MM.1S (cell line): ENCODE measurements around the gene ZNF691.

Source experiments
- DNase-seq: peaks from one replicate; pipeline ENCODE4 v3.0.0-alpha.2; 2015
- H2AFZ ChIP-seq: fragments of 300-600 bp; sonication (generic); 2 replicates; pipeline ENCODE4 v1.6.0; 2016; ENCODE audit warnings: antibody characterized with exemption, low read length
- H3F3A ChIP-seq: fragments of 300-600 bp; sonication (generic); 2 replicates; pipeline ENCODE4 v1.6.1; 2016; ENCODE audit warnings: mild to moderate bottlenecking, antibody characterized with exemption, low read length, moderate library complexity, mixed read lengths; ENCODE audit not compliant: insufficient read depth
- H3K27ac ChIP-seq: fragments of 300-600 bp; sonication (generic); 2 replicates; pipeline ENCODE4 v1.5.1; 2016; ENCODE audit warnings: mild to moderate bottlenecking, low read length
- H3K27me3 ChIP-seq: fragments of 300-600 bp; sonication (generic); replicated peaks from 2 replicates; pipeline ENCODE4 v1.6.0; 2016; ENCODE audit warnings: low read length; ENCODE audit not compliant: insufficient read depth
- H3K36me3 ChIP-seq: fragments of 300-600 bp; sonication (generic); replicated peaks from 2 replicates; pipeline ENCODE4 v1.6.1; 2016; ENCODE audit warnings: mild to moderate bottlenecking, low read length, mixed read lengths; ENCODE audit not compliant: insufficient read depth
- H3K4me1 ChIP-seq: fragments of 300-600 bp; sonication (generic); 2 replicates; pipeline ENCODE4 v1.6.1; 2016; ENCODE audit warnings: low read length, mixed read lengths
- H3K4me2 ChIP-seq: fragments of 300-600 bp; sonication (generic); 2 replicates; pipeline ENCODE4 v1.6.0; 2016; ENCODE audit warnings: low read depth, low read length
- H3K4me3 ChIP-seq: fragments of 300-600 bp; sonication (generic); 2 replicates; pipeline ENCODE4 v1.5.1; 2016; ENCODE audit warnings: low read length, mixed read lengths
- H3K79me2 ChIP-seq: fragments of 300-600 bp; sonication (generic); 2 replicates; pipeline ENCODE4 v1.6.1; 2016; ENCODE audit warnings: mixed run types, low read length, mixed read lengths
- H3K9ac ChIP-seq: fragments of 300-600 bp; sonication (generic); 2 replicates; pipeline ENCODE4 v1.6.1; 2016; ENCODE audit warnings: low read length, mixed read lengths
- H3K9me2 ChIP-seq: fragments of 300-600 bp; sonication (generic); replicated peaks from 2 replicates; pipeline ENCODE4 v1.6.1; 2016; ENCODE audit warnings: mild to moderate bottlenecking, low read length, mixed read lengths; ENCODE audit not compliant: insufficient read depth
- H3K9me3 ChIP-seq: fragments of 300-600 bp; sonication (generic); replicated peaks from 2 replicates; pipeline ENCODE4 v1.6.1; 2016; ENCODE audit warnings: mild to moderate bottlenecking, low read length, mixed read lengths; ENCODE audit not compliant: insufficient read depth
- H4K20me1 ChIP-seq: fragments of 300-600 bp; sonication (generic); 2 replicates; pipeline ENCODE4 v1.6.1; 2016; ENCODE audit warnings: mild to moderate bottlenecking, low read length, moderate library complexity, mixed read lengths; ENCODE audit not compliant: insufficient read depth
- CTCF ChIP-seq: fragments of 300-600 bp; sonication (generic); IDR thresholded peaks from 2 replicates; pipeline ENCODE4 v1.5.1; 2016; ENCODE audit warnings: antibody characterized with exemption, low read length, mixed read lengths
- EZH2 ChIP-seq: fragments of 300-600 bp; sonication (generic); optimal IDR thresholded peaks from 2 replicates; pipeline ENCODE3; 2017; ENCODE audit warnings: low read depth, mild to moderate bottlenecking, antibody characterized with exemption, low read length, mixed read lengths
- EZH2phosphoT487 ChIP-seq: fragments of 300-600 bp; sonication (generic); IDR thresholded peaks from 2 replicates; pipeline ENCODE4 v1.6.1; 2018; ENCODE audit warnings: antibody characterized with exemption, low read length

ZNF691 gene

GRCh38 chr1:42887366-42887765 lies 41.0 kb downstream of the ZNF691 start:
- TF ChIP-seq EZH2: no peak
- no peak for TF ChIP-seq EZH2phosphoT487
- TF ChIP-seq CTCF: no peak
- H3F3A ChIP-seq: no peaks in the 10 kb centered on the region
- no peak for DNase-seq
- H3K9me3 ChIP-seq: no peaks in the 10 kb centered on the region
- no peaks in the 10 kb centered on the region for H3K9me2 ChIP-seq
- H3K27ac ChIP-seq: no peak overlapping the region
- H3K79me2 ChIP-seq: no peaks in the 10 kb centered on the region
- H3K27me3 ChIP-seq: no peaks in the 10 kb centered on the region
- H3K4me3 ChIP-seq: no peak overlapping the region
- H4K20me1 ChIP-seq: no peaks in the 10 kb centered on the region
- no peak overlapping the region for H3K9ac ChIP-seq
- H2AFZ ChIP-seq: no peak overlapping the region
- H3K4me2 ChIP-seq: no peak overlapping the region
- no peaks in the 10 kb centered on the region for H3K4me1 ChIP-seq
- H3K36me3 ChIP-seq: no peaks in the 10 kb centered on the region

GRCh38 chr1:42888013-42888633 lies 41.7 kb downstream of the ZNF691 start:
- H3F3A ChIP-seq: no peaks in the 10 kb centered on the region
- no peak for DNase-seq
- H3K27ac ChIP-seq: no peak overlapping the region
- H3K79me2 ChIP-seq: no peaks in the 10 kb centered on the region
- H2AFZ ChIP-seq: no peak overlapping the region
- no peak overlapping the region for H3K4me3 ChIP-seq
- TF ChIP-seq CTCF (no peak), EZH2 (no peak), EZH2phosphoT487 (no peak)
- no peaks in the 10 kb centered on the region for H3K4me1 ChIP-seq
- no peak overlapping the region for H3K9ac ChIP-seq
- H4K20me1 ChIP-seq: no peaks in the 10 kb centered on the region
- no peaks in the 10 kb centered on the region for H3K9me2 ChIP-seq
- no peaks in the 10 kb centered on the region for H3K9me3 ChIP-seq
- no peaks in the 10 kb centered on the region for H3K27me3 ChIP-seq
- H3K4me2 ChIP-seq: no peak overlapping the region
- no peaks in the 10 kb centered on the region for H3K36me3 ChIP-seq

GRCh38 chr1:42889264-42889663 lies 42.9 kb downstream of the ZNF691 start:
- no peak overlapping the region for H3K9ac ChIP-seq
- no peak overlapping the region for H3K27ac ChIP-seq
- H3K79me2 ChIP-seq: no peaks in the 10 kb centered on the region
- no peak overlapping the region for H3K4me2 ChIP-seq
- no peaks in the 10 kb centered on the region for H3K36me3 ChIP-seq
- H3K4me3 ChIP-seq: no peak overlapping the region
- DNase-seq: no peak
- no peak overlapping the region for H2AFZ ChIP-seq
- TF ChIP-seq CTCF (no peak), EZH2phosphoT487 (no peak), EZH2 (no peak)
- H3F3A ChIP-seq: no peaks in the 10 kb centered on the region
- H3K4me1 ChIP-seq: no peaks in the 10 kb centered on the region
- H3K27me3 ChIP-seq: no peaks in the 10 kb centered on the region
- no peaks in the 10 kb centered on the region for H3K9me3 ChIP-seq
- H4K20me1 ChIP-seq: no peaks in the 10 kb centered on the region
- no peaks in the 10 kb centered on the region for H3K9me2 ChIP-seq
